K562 (cell line): ENCODE results near the gene FAM89B. TPM values are rescaled to one million over a fixed set of nuclear protein-coding genes. Genes with fewer than 3 reads are reported as not detected.

Experiments used
- CXXC5 ChIP-seq: fragments of 250-450 bp; sonication (Bioruptor Pico); IDR thresholded peaks from 2 replicates; pipeline ENCODE4 v1.8.0; 2022; ENCODE audit warnings: inconsistent platforms, mild to moderate bottlenecking, moderate library complexity
- HMGN3 ChIP-seq: IDR thresholded peaks from 2 replicates; pipeline ENCODE4 v1.6.1; 2011; ENCODE audit warnings: borderline replicate concordance, low read depth, mild to moderate bottlenecking, mixed read lengths, low read length; ENCODE audit not compliant: insufficient read length; ENCODE audit errors: extremely low read depth
- KLF16 ChIP-seq: IDR thresholded peaks from 2 replicates; pipeline ENCODE4 v1.6.1; 2016; ENCODE audit warnings: antibody characterized with exemption
- LARP7 ChIP-seq: fragments of 450-650 bp; IDR thresholded peaks from 2 replicates; pipeline ENCODE4 v1.6.1; 2016
- LCOR ChIP-seq: sonication (generic); formaldehyde crosslinking; IDR thresholded peaks from 2 replicates; pipeline ENCODE4 v1.8.0; 2022; ENCODE audit warnings: mild to moderate bottlenecking, missing genetic modification reagents
- MAZ ChIP-seq, 2 experiments: fragments of 450-650 bp in 1 of 2; sonication (generic) in 1 of 2; formaldehyde crosslinking; IDR thresholded peaks in 1 of 2; conservative IDR thresholded peaks in 1 of 2; 2 replicates each; pipeline versions ENCODE4 v1.4.0 to v1.5.0; 2020; ENCODE audit warnings: mild to moderate bottlenecking in 1 of 2, missing genetic modification reagents in 1 of 2
- NCOA1 ChIP-seq: fragments of 450-650 bp; IDR thresholded peaks from 2 replicates; pipeline ENCODE4 v1.6.1; 2016; ENCODE audit warnings: low read depth
- NFATC3 ChIP-seq: fragments of 450-650 bp; IDR thresholded peaks from 2 replicates; pipeline ENCODE4 v1.6.1; 2017; ENCODE audit warnings: mild to moderate bottlenecking
- POLR2A ChIP-seq: fragments of 450-650 bp; conservative IDR thresholded peaks from 2 replicates; pipeline ENCODE4 v1.6.1; 2016
- PYGO2 ChIP-seq: fragments of 450-650 bp; IDR thresholded peaks from 2 replicates; pipeline ENCODE4 v1.6.1; 2016; ENCODE audit warnings: mild to moderate bottlenecking, missing genetic modification characterization, moderate library complexity, missing compliant biosample characterization
- SMAD3 ChIP-seq: fragments of 450-650 bp; formaldehyde crosslinking; conservative IDR thresholded peaks from 2 replicates; pipeline ENCODE4 v1.4.0; 2020; ENCODE audit warnings: mild to moderate bottlenecking
- SUPT5H ChIP-seq: fragments of 450-650 bp; IDR thresholded peaks from 2 replicates; pipeline ENCODE4 v1.6.1; 2016
- TFE3 ChIP-seq: fragments of 450-650 bp; formaldehyde crosslinking; IDR thresholded peaks from 2 replicates; pipeline ENCODE4 v1.4.0; 2020; ENCODE audit warnings: mild to moderate bottlenecking, mixed read lengths
- TRIM28 ChIP-seq: fragments of 450-650 bp; IDR thresholded peaks from 2 replicates; pipeline ENCODE4 v1.6.1; 2017
- ZBTB43 ChIP-seq: sonication (generic); formaldehyde crosslinking; IDR thresholded peaks from 2 replicates; pipeline ENCODE4 v1.8.0; 2023; ENCODE audit warnings: mild to moderate bottlenecking, missing genetic modification reagents
- ZFP30 ChIP-seq: fragments of 250-450 bp; sonication (Bioruptor Pico); IDR thresholded peaks from 2 replicates; pipeline ENCODE4 v1.8.0; 2022; ENCODE audit warnings: moderate library complexity, mild to moderate bottlenecking, inconsistent platforms, borderline replicate concordance
- ZNF280B ChIP-seq: fragments of 250-450 bp; sonication (Bioruptor Pico); IDR thresholded peaks from 2 replicates; pipeline ENCODE4 v1.5.1; 2021; ENCODE audit warnings: mild to moderate bottlenecking
- ZNF699 ChIP-seq: fragments of 250-450 bp; sonication (Bioruptor Pico); IDR thresholded peaks from 2 replicates; pipeline ENCODE4 v1.8.0; 2021; ENCODE audit warnings: mild to moderate bottlenecking, moderate library complexity; ENCODE audit not compliant: insufficient replicate concordance
- ZNF76 ChIP-seq: fragments of 250-450 bp; sonication (Bioruptor Pico); IDR thresholded peaks from 2 replicates; pipeline ENCODE4 v1.4.0; 2020; ENCODE audit warnings: mild to moderate bottlenecking, moderate library complexity, borderline replicate concordance
- polyA plus RNA-seq, 8 experiments: library from polyadenylated mRNA; depleted of rRNA in 4 of 8; stranded (reverse) in 5 of 8; unstranded in 3 of 8; fragments of >200 nt; fragmentation: Nextera tagmentation in 2 of 8; fragmentation: Illumina TruSeq in 1 of 8; extraction: Ambion mirVana in 2 of 8; extraction: Trizol in 1 of 8; gene quantifications; 2 replicates each; pipeline versions ENCODE4 v1.2.1 to v1.2.3, GENCODE V29; 2011 to 2014; ENCODE audit warnings: inconsistent platforms in 1 of 8, missing spikeins in 1 of 8
- total RNA-seq, 7 experiments: library from RNA; depleted of rRNA in 6 of 7; stranded (reverse); fragments of >200 nt in 6 of 7; fragmentation: Illumina TruSeq in 2 of 7; extraction: Trizol in 2 of 7; gene quantifications; 2 replicates each; pipeline versions ENCODE4 v1.2.1 to v1.2.3, GENCODE V29; 2011 to 2021; ENCODE audit warnings: low replicate concordance in 1 of 7

Gene FAM89B
- total and polyA plus RNA-seq, 9 of the 15 experiments (the other 6 are each of a cell fraction or from before 2014, with no cell fraction given) = 0.32 to 27.6 (median 11.9) TPM

- TF ChIP-seq CXXC5 (CRISPR knock-in tag) = peak; percentile 82
- no peak for TF ChIP-seq LCOR
- TF ChIP-seq SUPT5H = peak; percentile 46
- no peak for TF ChIP-seq LARP7
- TF ChIP-seq MAZ (CRISPR knock-in tag; conservative IDR thresholded peaks at IDR 0.05 in 1 of 2, IDR thresholded peaks at IDR 0.05 in 1 of 2) = peak; percentile 73 to 90
- TF ChIP-seq SMAD3 (CRISPR knock-in tag) = no peak
- TF ChIP-seq PYGO2 = no peak
- 0 out of 2 replicates have a peak, but pooled peaks have one; percentile 21 for TF ChIP-seq ZNF76 (CRISPR knock-in tag)
- TF ChIP-seq TRIM28 = no peak
- no peak for TF ChIP-seq KLF16
- no peak for TF ChIP-seq TFE3 (CRISPR knock-in tag)
- TF ChIP-seq NCOA1 = no peak
- no peak for TF ChIP-seq NFATC3
- TF ChIP-seq ZFP30 (CRISPR knock-in tag) = no peak
- no peak for TF ChIP-seq ZNF280B (CRISPR knock-in tag)
- TF ChIP-seq ZBTB43 (CRISPR knock-in tag) = no peak
- TF ChIP-seq HMGN3 = no peak
- TF ChIP-seq ZNF699 = no peak
- TF ChIP-seq POLR2A = peak; percentile 56
Observed at GRCh38 chr11:65546217-65546958, 25.9 kb upstream of the FAM89B start (continued).
